Stomach (tissue), 9 donors: ENCODE results near the gene SLC22A2. TPM values are rescaled to one million over a fixed set of nuclear protein-coding genes. Genes with fewer than 3 reads are reported as not detected.
A peak's percentile ranks its signal among the peaks of the same experiment; 100 is the strongest.
"Not testable (repeated sequence)": the region's sequence is repeated elsewhere in the genome, so short reads cannot be mapped to it uniquely, and the experiment has no call there.

Experiments
- DNase-seq, 2 donors: peaks; one replicate each; pipeline versions ENCODE4 v3.0.0 to v3.0.0-alpha.2; 2013 to 2019
- H3K27ac ChIP-seq, 5 donors: fragments of 200-600 bp in 4 of 5; sonication (generic) in 4 of 5; one replicate each; pipeline ENCODE4 v1.5.1; 2013 to 2019; ENCODE audit warnings: mild to moderate bottlenecking in 1 of 5, moderate library complexity in 1 of 5
- H3K27me3 ChIP-seq, 3 donors: fragments of 200-600 bp; sonication (generic); one replicate each; pipeline ENCODE4 v1.5.1; 2017 to 2019; ENCODE audit warnings: mixed run types in 1 of 3
- H3K36me3 ChIP-seq, 4 donors: fragments of 200-600 bp; sonication (generic); 1 replicate in 3 of 4; 2 replicates in 1 of 4; pipeline ENCODE4 v1.5.1; 2016 to 2019
- H3K4me1 ChIP-seq, 4 donors: fragments of 200-600 bp; sonication (generic); one replicate each; pipeline ENCODE4 v1.5.1; 2016 to 2019
- H3K4me3 ChIP-seq, 4 donors: fragments of 200-600 bp; sonication (generic) in 3 of 4; one replicate each; pipeline ENCODE4 v1.5.1; 2016 to 2019; ENCODE audit warnings: mild to moderate bottlenecking in 1 of 4
- H3K9me3 ChIP-seq, 4 donors: fragments of 200-600 bp; sonication (generic); one replicate each; pipeline ENCODE4 v1.5.1; 2016 to 2019
- CTCF ChIP-seq, 7 experiments: fragments of 450-650 bp in 4 of 7; fragments of 200-600 bp in 3 of 7; sonication (generic) in 3 of 7; IDR thresholded peaks; one replicate each; pipeline ENCODE4 v1.5.1; 2016 to 2019; ENCODE audit warnings: antibody characterized with exemption in 7 of 7, control low read depth in 2 of 7, mild to moderate bottlenecking in 1 of 7
- EP300 ChIP-seq: sonication (generic); formaldehyde crosslinking; IDR thresholded peaks from one replicate; pipeline ENCODE4 v1.6.1; 2017; ENCODE audit warnings: antibody characterized with exemption
- POLR2A ChIP-seq, 4 donors: fragments of 450-650 bp; IDR thresholded peaks; one replicate each; pipeline ENCODE4 v1.6.1; 2016; ENCODE audit warnings: antibody characterized with exemption in 4 of 4, control low read depth in 2 of 4, mild to moderate bottlenecking in 1 of 4, moderate library complexity in 1 of 4
- POLR2AphosphoS5 ChIP-seq, 3 donors: sonication (generic); formaldehyde crosslinking; IDR thresholded peaks; one replicate each; pipeline ENCODE4 v1.6.1; 2016; ENCODE audit warnings: antibody characterized with exemption in 3 of 3
- WGBS, 5 donors: extraction: QIAGEN DNeasy Blood & Tissue Kit in 3 of 5; methylation state at CpG; one replicate each; pipeline versions ENCODE4 v1.1.5 to v1.1.7; 2013 to 2018; 5-methylcytosine and 5-hydroxymethylcytosine counted together
- intact Hi-C: fragments of 100-400 bp; cut with DNase I; formaldehyde crosslinking; loops from one replicate; pipeline ENCODE4 v1.15.1; 2023; ENCODE audit warnings: low total_unique reads
- polyA plus RNA-seq, 3 donors: library from polyadenylated mRNA; stranded (reverse); fragments of 200-250 nt; gene quantifications; one replicate each; pipeline ENCODE4 v1.2.3, GENCODE V29; 2013
- total RNA-seq, 5 donors: library from RNA; depleted of rRNA; stranded (reverse); fragments of >200 nt; gene quantifications; one replicate each; pipeline versions ENCODE4 v1.1.0 to v1.2.3, GENCODE V29; 2014 to 2016
- donor health status: healthy with polysubstance abuse.
- donor health status: Bipolar disorder and iron deficiency.
- donor health status: healthy.

Gene SLC22A2
- total and polyA plus RNA-seq, 8 donors: not detected

GRCh38 chr6:160238278-160238711, 20.3 kb downstream of the SLC22A2 start:
- Histone ChIP-seq H3K4me3 (no peak overlapping the region), H3K27me3 (no peaks in the 10 kb centered on the region), H3K4me1 (peaks cover 0 to 5% (median 0%) of the 10 kb centered on the region in 4 donors), H3K9me3 (peaks cover 0 to 12% (median 0%) of the 10 kb centered on the region in 4 donors), H3K27ac (peak overlapping the region in 2 of 5 donors; percentile 21 to 50), H3K36me3 (no peaks in the 10 kb centered on the region)
- intact Hi-C loops: no loop called here
- DNase-seq: no peak
- 23 to 33% (median 27%) methylated on average over 2 of the region's 2 CpGs for WGBS, 5 donors
- TF ChIP-seq EP300 (no peak), CTCF (IDR thresholded peaks at IDR 0.05) (no peak), POLR2A (IDR thresholded peaks at IDR 0.05) (no peak), POLR2AphosphoS5 (IDR thresholded peaks at IDR 0.05) (no peak)

DNA sequence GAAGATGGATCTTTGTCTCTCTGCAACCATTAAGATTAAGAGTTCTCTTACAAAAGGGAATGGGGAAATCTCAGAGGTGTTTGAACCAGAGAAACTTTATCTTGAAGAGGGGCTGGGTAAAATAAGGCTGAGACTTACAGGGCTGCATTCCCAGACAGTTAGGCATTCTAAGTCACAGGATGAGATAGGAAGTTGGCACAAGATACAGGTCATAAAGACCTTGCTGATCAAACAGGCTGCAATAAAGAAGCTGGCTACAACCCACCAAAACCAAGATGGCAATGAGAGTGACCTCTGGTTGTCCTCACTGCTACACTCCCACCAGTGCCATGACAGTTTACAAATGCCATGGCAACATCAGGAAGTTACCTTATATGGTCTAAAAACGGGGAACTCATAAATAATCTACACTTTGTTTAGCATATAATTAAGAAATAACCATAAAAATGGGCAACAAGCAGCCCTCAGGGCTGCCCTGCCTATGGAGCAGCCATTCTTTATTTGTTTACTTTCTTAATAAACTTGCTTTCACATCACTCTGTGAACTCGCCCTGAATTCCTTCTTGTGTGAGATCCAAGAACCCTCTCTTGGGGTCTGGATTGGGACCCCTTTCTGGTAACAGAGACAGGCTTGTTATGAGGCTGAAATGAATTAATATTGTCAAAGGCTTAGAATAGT, 20.9 kb downstream of the SLC22A2 start:
- intact Hi-C loops, H3K4me1 ChIP-seq, H3K36me3 ChIP-seq, H3K4me3 ChIP-seq, H3K27me3 ChIP-seq, DNase-seq: not testable (repeated sequence)
- Histone ChIP-seq H3K27ac (peak overlapping the region in 2 of 5 donors; percentile 21 to 50), H3K9me3 (peaks cover 0 to 12% (median 0%) of the 10 kb centered on the region in 4 donors)
- 41 to 72% (median 64%) methylated on average over 2 of the region's 2 CpGs for WGBS, 5 donors

- H3K36me3 ChIP-seq, intact Hi-C loops: not testable (repeated sequence)
- 71 to 77% (median 74%) methylated on average over 2 of the region's 2 CpGs for WGBS, 5 donors
Measured at GRCh38 chr6:160236235-160236872, 22.3 kb downstream of the SLC22A2 start.

DNA sequence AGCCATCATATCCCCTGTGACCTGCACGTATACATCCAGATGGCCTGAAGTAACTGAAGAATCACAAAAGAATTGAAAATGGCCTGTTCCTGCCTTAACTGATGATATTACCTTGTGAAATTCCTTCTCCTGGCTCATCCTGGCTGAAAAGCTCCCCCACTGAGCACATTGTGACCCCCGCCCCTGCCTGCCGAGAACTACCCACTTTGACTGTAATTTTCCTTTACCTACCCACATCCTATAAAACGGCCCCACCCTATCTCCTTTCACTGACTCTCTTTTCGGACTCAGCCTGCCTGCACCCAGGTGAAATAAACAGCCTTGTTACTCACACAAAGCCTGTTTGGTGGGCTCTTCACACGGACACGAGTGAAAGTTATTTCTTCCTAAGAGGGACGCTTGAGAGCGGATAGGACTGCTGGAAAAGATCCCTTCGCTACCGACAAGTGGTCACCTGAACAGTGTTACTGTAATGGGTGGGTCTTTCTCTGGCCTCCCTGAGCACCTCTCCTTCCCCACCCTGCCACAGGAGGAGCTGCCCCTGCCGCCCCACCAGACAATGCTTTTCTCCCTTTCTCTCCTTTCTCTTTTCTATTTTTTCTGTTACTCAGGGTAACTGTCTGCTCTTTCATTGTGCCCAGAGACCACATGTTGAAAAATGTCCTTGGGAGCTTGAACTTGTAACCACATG, 24.5 kb downstream of the SLC22A2 start:
- peaks cover 0 to 12% (median 0%) of the 10 kb centered on the region in 4 donors for H3K9me3 ChIP-seq
- WGBS, 5 donors: 82 to 85% (median 83%) methylated on average over 12 of the region's 12 CpGs
- H3K27ac ChIP-seq, H3K4me3 ChIP-seq, H3K4me1 ChIP-seq, H3K27me3 ChIP-seq, H3K36me3 ChIP-seq, DNase-seq, intact Hi-C loops: not testable (repeated sequence)

More at GRCh38 chr6:160236235-160236872, 22.3 kb downstream of the SLC22A2 start:
- H3K9me3 ChIP-seq: peaks cover 0 to 12% (median 0%) of the 10 kb centered on the region in 4 donors
- not testable (repeated sequence) for H3K27me3 ChIP-seq, H3K27ac ChIP-seq, DNase-seq, H3K4me3 ChIP-seq, H3K4me1 ChIP-seq

- WGBS, 5 donors: 33 to 83% (median 76%) methylated on average over 1 of the region's 1 CpG
- Histone ChIP-seq H3K4me1 (no peaks in the 10 kb centered on the region), H3K27ac (no peak overlapping the region), H3K9me3 (peaks cover 0 to 3% (median 0%) of the 10 kb centered on the region in 4 donors), H3K27me3 (no peaks in the 10 kb centered on the region), H3K4me3 (no peak overlapping the region), H3K36me3 (no peaks in the 10 kb centered on the region)
- intact Hi-C loops: no loop called here
- TF ChIP-seq POLR2A (IDR thresholded peaks at IDR 0.05): no peak
- no peak for DNase-seq
Measured at GRCh38 chr6:160227769-160228161, 30.9 kb downstream of the SLC22A2 start.

DNA sequence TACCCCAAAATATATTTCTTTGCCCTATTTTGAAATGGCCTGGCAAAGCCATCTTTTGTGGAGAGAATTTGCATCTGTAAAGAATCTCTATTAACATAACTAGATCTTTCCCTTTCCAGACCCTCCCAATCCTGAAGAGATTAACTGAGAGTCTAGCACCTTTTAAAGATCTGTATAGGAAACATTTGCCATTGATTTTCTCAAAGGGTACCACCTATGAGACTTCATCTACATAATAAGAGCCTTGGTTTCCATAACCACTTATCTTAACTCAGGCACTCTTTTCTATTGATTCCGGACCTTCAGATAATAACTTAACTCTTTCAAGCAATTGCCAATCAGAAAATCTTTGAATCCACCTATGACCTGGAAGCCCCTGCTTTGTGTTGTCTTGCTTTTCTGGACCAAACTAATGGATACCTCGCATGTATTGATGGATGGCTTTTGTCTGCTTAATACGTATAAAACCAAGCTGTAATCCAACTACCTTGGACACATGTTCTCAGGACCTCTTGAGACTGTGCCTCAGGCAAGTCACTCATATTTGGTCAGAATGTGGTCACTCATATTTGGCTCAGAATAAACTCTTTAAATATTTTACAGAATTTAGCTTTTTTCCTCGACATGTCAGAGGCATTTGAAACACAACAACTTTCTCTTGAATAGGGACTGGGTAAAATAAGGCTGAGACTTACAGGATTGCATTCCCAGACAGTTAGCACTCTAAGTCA, 31.4 kb downstream of the SLC22A2 start:
- 64 to 77% (median 69%) methylated on average over 4 of the region's 4 CpGs for WGBS, 5 donors
- TF ChIP-seq CTCF (IDR thresholded peaks at IDR 0.05): no peak
- no peak for TF ChIP-seq POLR2A (IDR thresholded peaks at IDR 0.05)
- no peak for TF ChIP-seq EP300
- TF ChIP-seq POLR2AphosphoS5 (IDR thresholded peaks at IDR 0.05): no peak
- Histone ChIP-seq H3K9me3 (peaks cover 0 to 3% (median 0%) of the 10 kb centered on the region in 4 donors), H3K4me3 (no peak overlapping the region), H3K27ac (no peak overlapping the region), H3K36me3 (no peaks in the 10 kb centered on the region), H3K27me3 (no peaks in the 10 kb centered on the region), H3K4me1 (no peaks in the 10 kb centered on the region)
- intact Hi-C loops: no loop called here
- DNase-seq: no peak
